GM23248 (cell line): Measurements from ENCODE around the gene NKAIN2.

Source experiments
- EZH2 ChIP-seq: fragments of 200-600 bp; sonication (generic); IDR thresholded peaks from 2 replicates; pipeline ENCODE4 v1.6.1; 2018; ENCODE audit warnings: antibody characterized with exemption, mild to moderate bottlenecking; ENCODE audit not compliant: insufficient read depth, poor library complexity, severe bottlenecking
- EZH2phosphoT487 ChIP-seq: fragments of 200-600 bp; sonication (generic); IDR thresholded peaks from 2 replicates; pipeline ENCODE4 v1.6.1; 2018; ENCODE audit warnings: antibody characterized with exemption, moderate library complexity, mild to moderate bottlenecking, low read depth; ENCODE audit not compliant: insufficient read depth

DNA sequence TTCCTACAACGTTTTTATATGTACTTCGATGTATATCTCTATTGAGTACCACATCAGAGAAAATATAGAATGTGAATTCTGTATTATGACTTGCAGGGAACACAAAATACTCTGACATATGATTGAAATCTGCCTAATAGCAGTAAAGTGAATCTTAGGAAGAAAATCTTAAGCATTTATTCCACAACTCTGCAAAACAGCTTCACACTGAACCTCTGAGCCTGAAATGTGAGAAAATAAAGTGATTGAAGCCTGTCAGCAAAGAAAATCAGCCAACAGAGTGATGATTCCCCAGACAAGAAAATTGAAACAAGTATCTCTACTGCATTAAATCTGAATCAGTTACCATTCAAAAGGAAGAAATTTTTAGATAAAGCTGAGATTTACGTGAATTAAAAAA lies 659.1 kb downstream of the NKAIN2 start:
- TF ChIP-seq EZH2 (no peak), EZH2phosphoT487 (no peak)
